HG02571 (cell line): ENCODE data around the gene THSD7A.

ENCODE experiments used
- ATAC-seq: cut with Tn5 transposase; IDR thresholded peaks from one replicate; pipeline ENCODE4 v1.9.1; 2021; ENCODE audit warnings: mild to moderate bottlenecking, moderate library complexity; ENCODE audit not compliant: unreplicated experiment

Gene THSD7A

GRCh38 chr7:11648980-11649379 is 183.0 kb downstream of the THSD7A start:
- ATAC-seq: no peak

DNA sequence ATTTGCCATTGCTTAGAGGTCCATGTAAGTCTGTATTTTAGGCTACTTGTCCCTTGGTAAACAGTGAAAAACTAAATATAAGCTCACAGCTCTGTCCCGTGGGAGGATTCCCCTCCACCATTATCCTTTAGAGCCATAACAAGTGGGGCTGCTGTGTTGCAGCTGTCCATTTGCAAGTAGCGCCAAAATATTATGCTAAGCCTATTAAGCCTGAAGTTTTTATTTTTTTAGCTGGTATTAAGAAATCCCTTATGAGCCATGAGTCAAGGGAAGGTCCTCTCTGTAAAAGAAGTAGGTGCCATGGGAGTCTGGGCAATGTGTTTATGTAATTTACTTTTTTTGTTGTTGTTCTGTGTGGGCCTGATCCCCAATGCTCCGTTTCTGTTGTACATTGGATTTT is 183.9 kb downstream of the THSD7A start:
- no peak for ATAC-seq

DNA sequence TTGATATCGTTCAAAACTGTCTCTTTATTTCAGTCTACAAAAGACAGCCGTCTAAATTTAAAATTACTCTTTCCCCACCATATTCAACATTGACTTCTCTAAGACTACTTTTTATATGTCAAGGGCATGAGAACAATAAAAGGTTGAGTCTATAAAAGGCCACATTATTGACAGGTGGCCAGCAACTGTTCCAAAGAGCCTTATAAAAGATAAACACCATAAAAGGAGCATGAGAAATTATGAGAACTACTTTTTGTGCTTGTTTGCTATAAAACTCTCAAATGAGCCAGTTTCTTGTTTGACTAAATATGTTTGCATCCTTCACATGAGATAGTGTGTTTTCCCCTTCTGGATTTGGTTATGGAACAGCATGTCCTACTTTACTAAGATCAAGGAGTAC is 189.2 kb downstream of the THSD7A start:
- ATAC-seq: no peak

DNA sequence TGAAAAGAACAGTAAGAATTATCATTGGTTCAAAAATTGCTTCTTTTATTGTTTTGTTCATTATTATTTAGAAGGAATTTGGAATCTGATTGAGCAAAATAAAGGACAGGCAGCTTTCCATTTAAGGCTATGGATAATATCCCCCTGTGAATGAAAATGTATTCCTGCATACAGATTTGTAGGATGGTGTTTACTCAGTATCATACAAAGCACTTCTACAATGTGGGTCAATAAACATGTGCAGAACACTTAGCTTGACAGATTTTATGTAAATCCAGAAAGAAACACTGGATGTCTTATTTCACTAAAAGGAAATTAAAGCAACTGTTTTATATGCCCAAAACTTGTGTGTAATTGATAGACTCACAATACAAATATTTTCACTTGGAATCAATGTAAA is 189.7 kb downstream of the THSD7A start:
- ATAC-seq: no peak

GRCh38 chr7:11638011-11638774 is 193.8 kb downstream of the THSD7A start:
- no peak for ATAC-seq

GRCh38 chr7:11636274-11636673 is 195.7 kb downstream of the THSD7A start:
- ATAC-seq: no peak

DNA sequence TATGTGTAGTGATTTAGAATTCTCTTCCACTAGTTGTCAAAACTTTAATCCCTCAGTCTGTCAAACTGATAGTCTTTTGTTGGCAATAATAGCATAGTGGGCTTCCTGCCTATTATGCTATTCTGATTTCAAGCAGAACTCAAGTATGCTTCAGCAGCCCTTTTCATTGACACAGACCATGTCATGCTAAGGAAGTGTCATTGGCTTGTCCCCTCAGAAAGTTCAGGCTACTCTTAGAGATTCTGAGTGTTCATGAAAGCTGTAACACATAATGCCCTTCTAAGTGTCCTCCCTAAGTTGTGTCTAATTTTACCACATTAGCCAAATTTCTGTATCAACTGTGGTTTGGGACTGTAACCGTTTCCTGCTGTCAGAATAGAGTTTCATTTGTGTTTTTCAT is 198.7 kb downstream of the THSD7A start:
- no peak for ATAC-seq

GRCh38 chr7:11630355-11630754 is 201.6 kb downstream of the THSD7A start:
- ATAC-seq: no peak

GRCh38 chr7:11625669-11626068 is 206.3 kb downstream of the THSD7A start:
- ATAC-seq: no peak

GRCh38 chr7:11623093-11623678 is 208.8 kb downstream of the THSD7A start:
- ATAC-seq: no peak

GRCh38 chr7:11620406-11621253 is 211.4 kb downstream of the THSD7A start:
- no peak for ATAC-seq

- ATAC-seq: no peak
Measured at GRCh38 chr7:11616466-11616865, 215.5 kb downstream of the THSD7A start.

DNA sequence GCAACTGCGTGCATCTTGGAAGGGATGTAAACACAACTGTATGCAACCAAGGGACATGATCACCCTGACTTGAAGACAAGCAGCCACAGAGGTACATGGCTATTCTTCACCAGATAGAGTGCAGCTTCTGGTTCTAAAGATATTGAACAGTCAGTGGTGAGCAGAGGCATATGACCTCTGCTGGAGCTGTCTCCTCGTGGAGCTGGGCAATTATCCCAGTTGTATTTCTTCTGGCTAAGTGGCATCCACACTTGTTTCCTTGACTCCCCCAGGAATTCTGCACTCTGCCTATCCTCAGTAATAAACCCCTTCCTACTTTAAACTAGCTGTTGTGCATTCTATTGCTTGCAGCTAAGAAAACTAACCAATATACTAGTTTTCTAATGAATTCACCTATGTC is 216.8 kb downstream of the THSD7A start:
- no peak for ATAC-seq

DNA sequence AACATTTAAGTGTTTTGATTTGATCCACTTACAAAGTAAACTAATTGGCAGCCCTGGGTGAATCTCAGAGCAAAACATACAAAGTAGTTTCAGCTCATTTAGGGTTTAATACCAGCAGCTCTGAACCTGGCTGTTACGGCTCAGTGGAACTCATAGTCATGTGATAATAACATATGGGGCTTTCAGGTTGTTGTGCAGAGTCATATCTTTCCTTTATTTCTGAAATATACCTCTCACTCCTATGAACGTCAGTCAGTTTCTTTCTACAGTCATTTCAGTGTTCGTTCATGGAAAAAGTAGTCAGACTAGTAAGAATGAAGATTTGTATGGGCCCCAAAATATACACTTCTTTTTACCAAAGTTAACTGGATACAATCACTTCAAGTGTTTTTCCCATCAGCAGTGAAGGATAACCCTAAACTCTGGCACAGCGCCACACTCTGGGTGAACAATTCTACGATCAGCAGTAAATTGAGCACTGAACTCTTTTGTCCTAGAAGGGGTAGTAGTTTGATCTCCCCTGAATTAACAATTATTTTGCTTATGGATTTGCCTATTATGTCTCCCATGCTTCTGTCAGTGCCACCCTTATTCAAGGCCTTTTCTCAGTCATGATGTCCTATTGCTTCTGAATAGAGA is 218.6 kb downstream of the THSD7A start:
- peak; percentile 96 for ATAC-seq

DNA sequence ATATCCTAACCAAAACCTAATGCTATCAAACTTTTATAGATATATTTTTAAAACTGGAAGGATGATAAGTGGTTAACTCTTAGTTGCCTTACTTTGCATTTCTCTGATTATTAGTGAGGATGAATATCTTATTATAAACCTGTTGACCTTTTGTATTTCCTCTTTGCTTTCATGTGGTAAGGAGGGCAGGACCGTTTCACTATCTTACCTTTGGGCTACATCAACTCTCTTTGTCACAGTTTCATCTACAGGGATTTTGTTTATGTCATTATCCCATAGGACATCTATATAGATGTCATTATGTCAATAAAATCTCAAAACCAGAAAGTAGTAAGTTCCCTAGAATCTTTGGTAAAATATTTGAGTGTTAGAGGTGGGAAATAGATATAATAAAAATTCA is 219.3 kb downstream of the THSD7A start:
- peak; percentile 31 for ATAC-seq

DNA sequence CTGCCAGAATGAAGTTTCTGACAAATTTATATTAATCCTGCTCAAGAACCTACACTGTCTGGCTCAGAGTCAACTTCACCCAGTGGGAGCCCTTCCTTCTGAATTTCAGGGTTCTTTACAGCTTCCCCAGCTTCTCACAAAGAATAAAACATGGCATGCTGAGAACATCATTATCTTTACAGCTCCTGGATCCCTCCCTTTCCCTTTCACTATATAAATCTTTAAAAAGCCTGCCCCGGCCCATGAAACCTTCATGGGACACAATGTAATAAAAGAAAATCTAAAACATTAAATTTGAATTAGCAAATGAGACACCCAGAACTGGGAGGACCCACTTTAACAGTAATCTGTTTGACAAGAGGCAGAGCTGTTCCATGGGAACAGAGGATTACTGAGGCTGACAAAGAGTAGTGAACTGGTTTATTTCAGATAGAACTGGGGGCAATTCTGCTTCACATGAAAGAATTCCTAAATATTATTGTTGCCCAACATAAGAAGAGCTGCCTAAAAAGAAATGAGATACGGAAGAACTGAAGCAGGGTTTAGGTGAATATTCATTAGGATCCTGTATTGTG is 222.8 kb downstream of the THSD7A start:
- no peak for ATAC-seq

GRCh38 chr7:11607686-11608085 is 224.3 kb downstream of the THSD7A start:
- ATAC-seq: no peak

- no peak for ATAC-seq
Measured at GRCh38 chr7:11605749-11606148, 226.2 kb downstream of the THSD7A start.

DNA sequence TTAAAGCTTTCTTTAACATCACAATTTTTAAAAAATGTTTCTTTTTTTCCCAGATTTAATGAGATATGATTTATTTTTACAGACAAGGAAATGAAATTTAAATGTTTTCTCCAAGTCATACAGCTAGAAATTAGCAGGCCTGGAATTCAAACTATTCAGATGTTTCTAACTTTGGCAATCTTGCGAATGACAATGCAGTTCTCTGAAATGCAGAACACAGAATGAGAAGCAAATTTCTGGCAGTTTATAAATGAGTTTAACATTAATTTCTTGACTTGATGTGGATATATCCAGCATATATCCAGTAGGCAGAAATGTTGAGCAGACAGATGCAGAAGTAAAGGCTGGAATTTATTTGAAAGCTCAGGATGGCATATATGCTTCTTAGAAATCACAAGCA is 227.5 kb downstream of the THSD7A start:
- no peak for ATAC-seq

DNA sequence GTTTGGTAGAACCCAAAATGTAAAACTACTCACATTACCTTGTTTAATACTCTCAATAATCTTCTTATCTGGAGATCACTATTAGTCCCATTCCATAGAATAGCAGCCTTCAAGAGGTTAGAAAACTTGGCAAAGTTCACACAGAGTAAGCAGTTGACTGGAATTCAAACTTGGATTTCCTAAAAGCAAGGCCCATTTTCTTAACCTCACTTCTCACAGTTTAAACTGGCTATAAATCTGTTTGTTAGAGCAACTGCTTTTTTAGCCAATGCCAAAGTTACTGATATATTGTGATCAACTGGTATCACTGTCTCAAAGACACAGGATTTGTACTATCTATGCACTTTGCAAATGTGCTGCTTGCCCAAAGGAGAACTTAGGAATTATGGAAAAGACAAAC is 230.2 kb downstream of the THSD7A start:
- no peak for ATAC-seq

- ATAC-seq: no peak
Measured at GRCh38 chr7:11593322-11593721, 238.7 kb downstream of the THSD7A start.
